GM21390 (cell line): Measurements from ENCODE around the gene ZNF280D.
A peak's percentile ranks its signal among the peaks of the same experiment; 100 is the strongest.

Experiments used
- ATAC-seq: cut with Tn5 transposase; IDR thresholded peaks from one replicate; pipeline ENCODE4 v1.9.1; 2021; ENCODE audit not compliant: unreplicated experiment

ZNF280D gene

DNA sequence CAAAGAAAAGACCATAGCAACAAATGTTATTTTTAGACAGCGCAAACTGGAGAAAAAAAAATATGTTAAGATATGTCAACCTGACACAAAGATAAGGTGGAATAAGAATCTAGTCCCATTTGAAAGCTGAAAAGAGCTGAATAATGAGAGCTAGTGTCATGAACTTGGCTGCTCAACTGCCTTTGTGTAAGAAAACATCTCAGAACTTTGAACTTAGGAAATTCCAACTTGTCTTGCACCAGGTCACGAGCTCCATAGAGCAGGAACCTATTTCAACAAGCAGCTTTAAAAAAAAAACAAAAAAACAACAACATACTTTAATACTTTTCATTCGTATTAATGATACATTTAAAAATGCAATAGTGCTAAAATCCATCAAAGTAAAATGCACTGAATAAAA lies 79.5 kb downstream of the ZNF280D start:
- no peak for ATAC-seq

DNA sequence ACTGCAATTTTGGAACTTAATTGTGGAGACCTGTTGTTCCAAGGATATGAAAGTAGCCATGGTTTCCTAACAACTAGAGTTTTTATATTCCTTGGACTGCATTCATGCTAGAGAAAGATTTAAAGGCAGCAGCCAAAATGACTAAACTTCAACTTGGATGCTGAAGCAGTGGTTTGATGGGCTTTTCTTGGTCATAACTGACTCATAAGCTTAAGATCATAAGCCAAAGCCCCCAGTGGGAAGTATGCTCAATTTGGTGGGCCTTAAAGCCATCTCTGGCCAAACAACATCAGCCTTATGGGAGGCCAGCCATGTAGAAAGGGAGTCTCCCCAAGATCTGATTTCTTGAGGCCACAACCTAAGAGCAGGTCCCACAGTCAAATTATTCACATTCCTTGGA lies 80.2 kb downstream of the ZNF280D start:
- no peak for ATAC-seq

DNA sequence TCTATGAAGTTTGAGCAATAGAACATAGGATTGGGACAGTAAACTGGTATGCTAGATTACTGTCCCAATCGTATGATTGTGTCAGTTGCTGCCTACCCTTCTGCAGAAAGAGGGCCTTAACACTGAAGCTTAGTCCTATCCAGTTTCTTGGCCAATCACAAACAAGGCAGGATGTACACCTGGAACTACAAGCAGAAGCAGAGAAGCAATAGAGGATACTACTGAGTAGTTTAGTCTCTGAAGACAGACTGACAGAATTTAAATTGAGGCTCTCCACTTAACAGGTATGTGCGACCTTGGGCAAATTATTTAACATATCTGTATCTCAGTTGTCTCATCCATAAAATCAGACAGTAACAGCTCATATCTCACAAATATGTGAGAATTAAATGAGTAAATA lies 85.0 kb downstream of the ZNF280D start:
- no peak for ATAC-seq

DNA sequence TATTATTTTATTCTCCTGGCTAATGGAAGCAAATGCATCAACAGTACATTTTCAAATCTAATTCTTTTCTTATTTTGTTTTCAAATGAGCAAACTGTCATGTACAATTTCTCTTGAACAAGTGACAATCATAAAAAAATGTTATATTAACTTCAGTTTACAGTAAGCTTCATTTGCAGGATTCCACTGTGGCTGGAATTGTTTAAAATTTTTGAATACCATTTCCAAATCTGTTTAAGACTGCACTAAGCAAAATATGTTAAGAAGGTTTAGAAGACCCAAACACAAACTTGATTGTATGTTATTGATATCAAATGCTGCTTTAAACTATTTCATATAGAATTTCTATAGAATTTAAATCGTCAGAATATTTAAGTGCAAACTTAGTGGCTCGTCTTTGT lies 92.8 kb downstream of the ZNF280D start:
- no peak for ATAC-seq

DNA sequence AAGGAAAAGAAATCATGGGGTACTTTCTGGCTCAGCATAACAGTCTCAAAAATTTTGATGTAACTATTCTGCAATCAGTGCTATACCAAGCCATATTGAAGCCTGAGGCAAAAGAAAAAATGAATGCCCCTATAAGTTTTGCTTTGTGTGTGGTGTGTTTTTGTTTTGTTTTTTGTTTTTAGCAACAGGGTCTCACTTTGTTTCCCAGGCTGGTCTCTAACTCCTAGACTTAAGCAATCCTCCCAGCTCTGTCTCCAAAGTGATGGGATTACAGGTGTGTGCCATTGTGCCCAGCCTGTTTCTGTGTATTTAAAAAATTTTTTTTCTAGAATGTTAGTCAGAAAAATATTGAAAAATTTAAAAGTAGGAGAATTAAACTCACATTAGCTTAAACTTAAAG lies 93.2 kb downstream of the ZNF280D start:
- ATAC-seq, result no peak

DNA sequence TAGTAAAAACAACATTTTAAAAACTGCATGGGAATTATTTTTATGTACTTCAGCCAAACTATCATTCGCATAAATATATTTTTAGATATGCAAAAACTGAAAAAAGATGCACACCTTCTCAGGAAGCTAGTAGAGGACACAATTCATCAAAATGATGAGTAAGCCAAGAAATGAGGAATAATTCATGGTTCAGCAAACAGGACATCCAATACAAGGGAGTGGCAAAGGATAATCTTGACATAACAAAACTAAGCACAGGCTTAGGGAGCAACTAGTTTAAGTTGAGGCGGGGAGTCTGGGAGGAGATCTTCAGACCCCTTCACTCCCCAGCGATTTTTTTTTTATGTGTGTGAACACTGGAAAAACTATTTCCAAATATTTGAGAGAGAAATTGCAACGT lies 93.7 kb downstream of the ZNF280D start:
- no peak for ATAC-seq

DNA sequence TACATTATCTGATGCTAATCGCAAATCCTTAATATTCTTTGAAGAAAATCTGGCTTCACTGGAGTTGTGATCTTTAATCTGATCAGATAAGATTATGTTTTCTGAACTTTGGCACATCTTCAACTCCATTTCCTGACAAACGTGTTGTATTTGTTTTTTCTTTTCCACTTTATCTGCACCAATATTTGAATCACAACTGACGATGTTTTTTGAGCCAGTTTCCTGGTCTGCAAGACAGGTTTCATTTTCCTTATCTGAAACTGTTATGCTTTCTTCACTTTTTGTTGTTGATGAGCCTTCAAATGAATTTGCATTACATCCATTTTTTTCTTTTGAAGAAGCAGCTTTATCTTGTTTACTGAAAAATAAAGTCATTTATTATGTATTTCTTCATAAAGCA lies 101.5 kb downstream of the ZNF280D start:
- ATAC-seq, result no peak

DNA sequence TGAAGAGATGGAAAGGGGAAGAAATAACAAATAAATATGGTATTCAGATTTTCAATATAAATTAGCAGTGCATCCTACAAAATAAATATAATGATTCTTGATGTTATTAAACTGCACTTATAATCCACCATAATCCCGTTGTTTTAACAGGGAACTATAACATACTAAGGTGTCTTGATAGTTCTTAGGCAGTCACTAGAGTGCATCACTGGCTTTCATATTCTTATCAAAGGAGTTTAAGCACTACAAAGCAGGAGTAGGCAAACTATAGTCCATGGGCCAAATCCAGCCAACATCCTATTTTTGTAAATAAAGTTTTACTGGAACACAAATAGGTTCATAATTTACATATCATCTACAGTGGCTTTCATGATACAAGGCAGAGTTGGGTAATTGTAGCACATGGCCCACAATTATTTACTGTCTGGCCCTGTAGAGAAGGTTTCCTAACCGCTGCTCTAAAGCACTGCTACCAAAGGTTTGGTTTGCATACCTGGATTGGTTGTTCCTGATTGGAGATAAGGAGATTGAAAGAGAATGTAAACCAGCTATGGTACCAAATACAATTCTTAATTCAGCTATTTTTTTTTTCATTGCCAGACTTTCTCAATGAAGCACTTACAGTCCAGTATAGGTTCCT lies 104.3 kb downstream of the ZNF280D start:
- ATAC-seq, result no peak

DNA sequence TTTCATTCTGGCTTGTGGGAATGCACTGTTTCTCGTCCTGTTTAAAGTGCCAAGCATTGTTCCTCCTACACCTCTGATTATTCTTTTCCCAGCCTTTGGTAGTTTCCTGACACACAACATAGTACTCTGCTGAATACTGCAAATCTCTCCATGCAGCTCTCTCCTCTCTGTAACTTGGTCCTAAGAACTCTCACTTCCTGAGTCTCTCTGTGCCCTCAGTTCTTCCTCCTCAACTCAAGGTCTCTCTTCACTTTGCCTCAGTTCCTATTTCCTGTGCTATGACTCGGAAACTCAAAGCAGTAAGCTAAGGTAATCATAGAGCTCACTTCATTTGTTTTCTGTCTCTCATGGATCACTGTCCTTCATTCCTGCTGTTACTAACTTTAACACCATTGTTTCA lies 113.4 kb downstream of the ZNF280D start:
- ATAC-seq, result no peak

DNA sequence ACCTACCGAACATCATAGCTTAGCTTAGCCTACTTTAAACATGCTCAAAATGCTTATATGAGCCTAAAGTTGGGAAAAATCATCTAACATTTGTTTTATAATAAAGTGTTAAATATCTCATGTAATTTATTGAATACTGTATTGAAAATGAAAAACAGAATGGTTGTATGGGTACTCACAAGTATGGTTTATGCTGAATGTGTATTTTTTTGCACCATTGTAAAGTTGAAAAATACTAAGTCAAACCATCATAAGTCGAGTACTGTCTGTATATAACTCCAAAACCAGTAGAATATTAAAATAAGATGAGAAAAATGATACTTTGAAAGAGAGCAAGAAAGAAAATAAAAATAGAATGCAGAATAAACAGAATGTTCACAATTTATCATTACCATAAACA lies 115.7 kb downstream of the ZNF280D start:
- no peak for ATAC-seq

DNA sequence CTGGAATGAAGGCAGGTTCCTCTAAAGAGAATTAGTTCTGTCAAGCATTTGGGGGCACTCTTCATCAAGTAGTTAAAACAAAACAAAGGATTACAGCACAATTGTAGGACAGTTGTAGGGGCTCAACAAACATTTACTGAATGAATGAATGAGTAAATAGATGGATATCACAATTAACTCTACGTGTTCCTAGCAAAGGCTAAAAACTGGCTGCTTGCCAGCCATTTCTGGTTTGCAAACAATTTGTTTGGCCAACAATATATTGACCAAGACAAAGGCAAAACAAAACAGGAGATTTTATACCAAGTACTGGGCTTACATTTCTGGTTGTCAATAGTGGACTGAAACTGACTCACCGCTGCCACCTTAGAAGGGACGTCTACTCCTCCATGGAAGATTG lies 116.8 kb downstream of the ZNF280D start:
- ATAC-seq, result no peak

DNA sequence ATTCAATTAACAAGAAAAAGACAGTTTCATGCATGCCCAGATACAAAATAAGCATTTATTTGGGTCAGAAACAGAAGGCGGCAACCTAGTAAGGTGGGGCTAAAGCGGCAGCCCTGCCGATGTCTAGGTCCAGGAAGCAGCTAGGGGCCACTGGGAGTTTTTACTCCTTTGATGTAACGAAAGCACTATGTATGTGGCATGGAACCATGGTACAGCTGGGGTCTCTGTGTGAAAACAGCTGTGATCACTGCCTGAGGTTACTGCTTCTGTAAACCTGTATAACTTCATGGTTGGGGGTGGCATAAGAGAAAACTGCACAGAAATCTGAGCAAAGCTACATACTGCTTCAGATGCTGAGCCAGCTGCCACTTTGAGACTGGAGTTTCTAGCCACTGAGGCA lies 119.5 kb downstream of the ZNF280D start:
- no peak for ATAC-seq

DNA sequence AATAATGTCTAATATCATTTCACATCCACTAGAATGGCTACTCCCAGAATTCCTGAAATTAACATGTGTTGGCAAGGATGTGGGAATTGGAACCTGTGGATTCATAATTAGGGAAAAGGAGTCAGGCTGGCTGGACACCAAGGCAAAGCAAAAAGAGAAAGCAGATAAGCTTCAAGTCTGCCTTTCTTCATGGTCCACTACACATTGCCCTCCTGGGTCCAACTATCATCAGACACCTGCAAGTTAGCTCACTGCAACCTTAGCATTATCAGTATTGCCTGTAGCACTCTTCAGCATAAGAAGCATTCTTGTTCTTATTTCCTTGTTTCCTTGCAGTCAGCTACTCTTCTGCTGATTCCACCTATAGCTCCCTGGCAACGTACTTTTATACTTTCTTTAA lies 124.3 kb downstream of the ZNF280D start:
- peak; percentile 55 for ATAC-seq

DNA sequence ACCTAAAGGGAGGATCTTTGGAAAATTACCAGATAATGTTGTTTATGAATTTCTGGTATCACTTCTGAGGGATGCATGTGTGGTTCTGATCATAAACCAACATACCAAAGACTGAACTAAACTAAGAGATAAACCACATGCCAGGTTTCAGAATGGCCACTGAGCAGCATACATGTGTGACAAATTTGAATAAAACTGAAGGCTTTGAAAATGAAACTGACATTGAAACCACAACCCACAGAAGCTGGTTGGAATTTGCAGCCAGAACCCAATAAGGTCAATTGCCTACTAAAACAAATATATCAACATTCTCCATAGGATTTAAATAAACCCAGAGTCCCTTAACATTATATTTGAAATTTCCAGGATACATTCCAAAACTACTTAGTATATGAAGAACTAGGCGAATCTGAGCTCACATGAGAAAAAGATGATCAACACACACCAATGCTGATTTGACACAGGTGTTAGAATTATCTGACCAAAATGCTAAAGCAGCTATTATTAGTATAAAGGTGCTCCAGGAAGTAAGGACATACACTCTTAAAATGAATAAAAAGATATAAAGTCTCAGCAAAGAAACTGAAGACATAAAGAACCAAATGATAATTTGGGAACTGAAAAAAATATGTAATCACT lies 125.0 kb downstream of the ZNF280D start:
- ATAC-seq, result peak; percentile 95

DNA sequence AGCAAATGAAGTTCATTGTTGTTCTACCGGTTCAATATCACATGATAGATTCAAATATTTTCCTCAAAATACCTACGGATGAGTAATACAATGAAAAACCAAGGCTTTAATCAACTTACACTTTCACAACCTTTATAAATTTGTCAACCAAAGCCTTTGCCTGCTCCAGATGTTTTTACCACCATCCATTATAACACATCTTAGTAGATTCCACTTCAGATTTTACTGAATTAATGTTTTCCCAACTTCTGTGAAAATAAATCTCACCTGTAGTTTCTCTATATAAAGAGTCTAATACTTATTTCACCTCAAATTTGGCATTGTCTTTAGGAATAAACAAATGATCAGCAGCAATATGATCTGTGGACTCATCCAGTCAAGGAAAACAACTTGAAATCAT lies 131.1 kb downstream of the ZNF280D start:
- ATAC-seq, result no peak

DNA sequence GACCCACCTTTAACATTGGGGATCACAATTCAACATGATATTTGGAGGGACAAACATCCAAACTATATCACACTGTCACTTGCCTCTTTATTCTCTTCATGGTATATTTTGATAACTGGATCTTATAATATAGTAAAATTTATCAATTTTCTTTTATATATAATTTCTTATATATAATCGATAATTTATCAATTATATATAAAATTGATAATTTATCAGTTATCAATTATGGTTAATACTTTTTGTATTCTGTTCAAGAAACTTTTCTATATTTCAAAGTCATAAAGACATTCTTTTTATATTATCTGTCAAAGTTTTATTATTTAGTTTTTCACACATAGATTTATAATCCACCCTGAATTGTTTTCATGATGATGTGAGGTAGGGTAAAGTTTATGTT lies 132.9 kb downstream of the ZNF280D start:
- no peak for ATAC-seq

DNA sequence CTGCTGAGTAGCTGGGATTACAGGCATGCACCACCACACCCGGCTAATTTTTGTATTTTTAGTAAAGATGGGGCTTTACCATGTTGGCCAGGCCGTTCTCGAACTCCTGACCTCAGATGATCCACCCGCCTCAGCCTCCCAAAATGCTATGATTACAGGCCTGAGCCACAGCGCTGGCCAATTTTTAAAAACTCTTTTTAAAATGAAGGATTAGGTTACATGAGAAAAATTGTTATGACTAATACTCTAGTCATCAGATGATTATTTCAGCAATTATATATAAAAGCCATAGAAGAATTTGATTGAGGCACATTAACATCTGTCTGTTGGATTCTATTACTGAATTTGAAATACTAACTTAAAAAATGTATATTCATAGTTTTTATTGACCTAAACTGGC lies 134.3 kb downstream of the ZNF280D start:
- no peak for ATAC-seq

DNA sequence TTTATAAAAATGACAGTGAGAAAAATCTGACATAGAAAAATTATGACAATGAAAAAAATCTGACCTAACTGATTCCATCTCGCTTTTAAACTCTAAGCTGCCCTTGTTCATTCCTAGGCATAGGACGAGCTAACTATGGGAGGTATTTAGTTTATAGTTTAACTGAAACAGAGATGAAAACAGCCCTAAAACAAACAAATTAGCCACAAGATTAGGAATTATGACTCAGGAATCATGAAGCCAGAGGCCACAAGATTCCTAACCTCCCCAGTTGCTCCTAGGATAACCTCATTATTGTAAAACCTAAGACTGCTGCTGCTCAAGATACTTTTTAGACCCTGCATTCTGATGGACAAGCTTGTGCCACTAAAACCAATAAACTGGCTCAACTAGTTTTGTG lies 145.6 kb downstream of the ZNF280D start:
- no peak for ATAC-seq

DNA sequence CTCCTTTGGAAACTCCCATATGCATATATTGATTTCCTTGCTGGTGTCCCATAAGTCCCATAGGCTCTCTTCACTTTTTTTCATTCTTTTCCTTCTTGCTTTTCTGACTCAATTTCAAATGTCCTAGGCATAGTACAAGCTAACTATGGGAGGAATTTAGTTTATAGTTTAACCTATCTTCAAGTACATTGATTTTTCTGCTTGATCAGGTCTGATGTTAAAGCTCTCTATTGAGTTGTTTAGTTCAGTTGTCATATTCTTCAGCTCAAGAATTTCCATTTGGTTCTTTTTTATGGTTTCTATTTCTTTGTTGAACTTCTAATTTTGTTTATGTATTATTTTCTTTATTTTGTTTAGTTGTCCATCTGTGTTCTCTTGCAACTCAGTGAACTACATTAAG lies 147.1 kb downstream of the ZNF280D start:
- no peak for ATAC-seq

DNA sequence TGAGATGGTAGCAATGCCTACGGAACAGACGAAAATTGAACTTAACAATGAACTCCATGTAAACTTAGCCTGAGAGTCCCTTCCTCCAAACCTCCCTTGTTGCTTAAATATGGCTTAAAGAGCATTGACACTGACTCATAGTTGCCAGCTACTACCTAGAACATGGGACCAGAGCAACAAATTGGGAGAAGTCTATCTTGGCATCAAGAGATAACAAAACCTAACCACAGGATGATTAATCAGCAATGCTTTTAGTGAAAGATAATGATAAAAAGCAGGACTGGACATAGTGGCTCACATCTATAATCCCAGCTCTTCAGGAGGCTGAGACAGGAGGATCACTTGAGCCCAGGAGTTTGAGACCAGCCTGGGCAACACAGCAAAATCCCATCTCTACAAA lies 150.5 kb downstream of the ZNF280D start:
- no peak for ATAC-seq
